H1 (cell line): ENCODE data around the gene HOXB7.

Source experiments
- ATF2 ChIP-seq: IDR thresholded peaks from 2 replicates; pipeline ENCODE4 v1.6.1; 2012; ENCODE audit warnings: low read length, inconsistent platforms
- RAD21 ChIP-seq, 2 experiments: IDR thresholded peaks in 1 of 2; conservative IDR thresholded peaks in 1 of 2; 2 replicates each; pipeline ENCODE4 v1.6.1; 2011; ENCODE audit warnings: low read depth in 2 of 2, low read length in 2 of 2, improper control_type of control experiment in 1 of 2, inconsistent platforms in 1 of 2, mild to moderate bottlenecking in 1 of 2, moderate library complexity in 1 of 2
- RXRA ChIP-seq: IDR thresholded peaks from 2 replicates; pipeline ENCODE4 v1.6.1; 2011; ENCODE audit warnings: low read depth, mild to moderate bottlenecking, low read length, moderate library complexity; ENCODE audit not compliant: insufficient read depth
- TF ChIP-seq, protein P1 (sequence below), 3 experiments: IDR thresholded peaks; 1 replicate in 2 of 3; 2 replicates in 1 of 3; pipeline versions ENCODE4 v1.5.1 to v1.6.1; 2011; ENCODE audit warnings: low read length in 3 of 3, mild to moderate bottlenecking in 3 of 3, inconsistent platforms in 2 of 3, low read depth in 1 of 3, moderate library complexity in 1 of 3; ENCODE audit not compliant: insufficient read depth in 1 of 3; ENCODE audit errors: control extremely low read depth in 1 of 3

GRCh38 chr17:48621410-48622392, 10.9 kb upstream of the HOXB7 start:
- TF ChIP-seq, protein P1, sequence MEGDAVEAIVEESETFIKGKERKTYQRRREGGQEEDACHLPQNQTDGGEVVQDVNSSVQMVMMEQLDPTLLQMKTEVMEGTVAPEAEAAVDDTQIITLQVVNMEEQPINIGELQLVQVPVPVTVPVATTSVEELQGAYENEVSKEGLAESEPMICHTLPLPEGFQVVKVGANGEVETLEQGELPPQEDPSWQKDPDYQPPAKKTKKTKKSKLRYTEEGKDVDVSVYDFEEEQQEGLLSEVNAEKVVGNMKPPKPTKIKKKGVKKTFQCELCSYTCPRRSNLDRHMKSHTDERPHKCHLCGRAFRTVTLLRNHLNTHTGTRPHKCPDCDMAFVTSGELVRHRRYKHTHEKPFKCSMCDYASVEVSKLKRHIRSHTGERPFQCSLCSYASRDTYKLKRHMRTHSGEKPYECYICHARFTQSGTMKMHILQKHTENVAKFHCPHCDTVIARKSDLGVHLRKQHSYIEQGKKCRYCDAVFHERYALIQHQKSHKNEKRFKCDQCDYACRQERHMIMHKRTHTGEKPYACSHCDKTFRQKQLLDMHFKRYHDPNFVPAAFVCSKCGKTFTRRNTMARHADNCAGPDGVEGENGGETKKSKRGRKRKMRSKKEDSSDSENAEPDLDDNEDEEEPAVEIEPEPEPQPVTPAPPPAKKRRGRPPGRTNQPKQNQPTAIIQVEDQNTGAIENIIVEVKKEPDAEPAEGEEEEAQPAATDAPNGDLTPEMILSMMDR (IDR thresholded peaks at IDR 0.05; ENCODE audit: control extremely low read depth in 1 of 3, insufficient read depth in 1 of 3, low read depth in 1 of 3, low read length in 3 of 3) = no peak
- TF ChIP-seq ATF2 (no peak), RXRA (no peak), RAD21 (IDR thresholded peaks at IDR 0.05 in 1 of 2, conservative IDR thresholded peaks at IDR 0.05 in 1 of 2; ENCODE audit: low read depth in 2 of 2, low read length in 2 of 2) (no peak)
